GM21737 (cell line): ENCODE measurements around the gene BCAS1.
A peak's percentile ranks its signal among the peaks of the same experiment; 100 is the strongest.

ENCODE experiments used
- ATAC-seq: cut with Tn5 transposase; IDR thresholded peaks from one replicate; pipeline ENCODE4 v1.9.1; 2021; ENCODE audit warnings: mild to moderate bottlenecking, moderate library complexity; ENCODE audit not compliant: unreplicated experiment

The BCAS1 gene

GRCh38 chr20:53915446-53916172 lies 154.8 kb downstream of the BCAS1 start:
- ATAC-seq: peak; percentile 55

- no peak for ATAC-seq
Observed at GRCh38 chr20:53914781-53915445, 155.5 kb downstream of the BCAS1 start.

- no peak for ATAC-seq
Observed at GRCh38 chr20:53914091-53914780, 156.2 kb downstream of the BCAS1 start.

- no peak for ATAC-seq
Observed at GRCh38 chr20:53911301-53911700, 159.1 kb downstream of the BCAS1 start.

DNA sequence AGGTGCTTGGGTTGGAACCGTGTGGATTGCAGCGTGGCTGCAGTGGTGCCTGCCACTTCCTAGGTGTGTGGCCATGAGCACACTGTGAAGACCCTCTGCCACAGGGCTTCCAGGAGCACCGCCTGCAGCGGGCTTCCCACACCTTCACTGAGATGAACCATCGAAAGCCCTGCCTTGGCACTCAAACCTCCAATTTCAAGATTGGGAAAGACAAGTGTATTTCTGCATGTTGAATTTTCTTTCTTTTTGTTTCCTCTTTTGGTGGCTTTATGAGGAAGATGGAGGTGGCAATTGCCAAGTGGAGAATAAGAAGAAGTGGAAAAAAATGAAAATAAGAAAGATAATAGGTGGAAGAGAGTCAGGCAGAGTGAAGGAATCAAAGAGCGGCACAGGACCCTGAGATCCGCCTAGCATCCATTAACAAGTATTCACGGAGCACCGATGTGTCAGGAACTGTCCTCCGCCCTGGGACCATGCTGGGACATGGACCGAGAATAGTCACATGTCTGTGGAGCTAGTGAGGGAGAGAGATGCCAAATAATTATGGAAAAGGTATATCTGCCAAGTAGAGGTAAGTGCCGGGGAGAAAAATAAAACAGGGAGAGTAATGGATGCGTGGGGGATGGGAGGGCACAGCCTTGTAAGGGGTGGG lies 159.9 kb downstream of the BCAS1 start:
- no peak for ATAC-seq

DNA sequence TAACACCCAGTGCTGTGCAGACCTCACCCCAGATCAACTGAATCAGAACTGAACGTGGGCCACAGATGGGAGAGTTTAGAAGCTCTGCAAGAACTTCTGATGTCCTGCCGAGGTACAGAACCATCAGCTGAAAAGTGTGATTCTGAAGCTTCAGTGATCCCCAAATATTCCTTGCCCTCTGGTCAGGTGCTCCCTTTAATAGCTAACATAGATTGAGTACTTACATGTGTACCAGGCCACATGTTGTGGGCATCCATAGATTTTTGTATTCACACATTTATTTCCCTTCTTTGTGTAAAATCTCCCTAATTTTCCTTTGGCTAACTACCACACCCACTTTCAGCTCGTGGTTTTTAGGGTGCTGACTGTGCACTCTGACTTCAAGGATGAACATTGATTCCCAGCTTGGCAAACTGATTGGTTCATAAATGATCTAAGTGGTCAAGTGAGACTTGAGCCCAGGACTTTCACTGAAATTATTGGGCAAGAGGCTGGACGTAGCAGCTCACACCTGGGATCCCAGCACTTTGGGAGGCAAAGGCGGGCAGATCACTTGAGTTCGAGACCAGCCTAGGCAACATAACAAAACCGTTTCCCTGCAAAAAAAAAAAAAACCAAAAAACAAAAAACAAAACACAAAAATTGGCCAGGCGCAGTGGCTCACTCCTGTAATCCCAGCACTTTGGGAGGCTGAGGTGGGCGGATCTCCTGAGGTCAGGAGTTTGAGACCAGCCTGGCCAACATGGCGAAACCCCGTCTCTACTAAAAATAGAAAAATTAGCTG lies 162.2 kb downstream of the BCAS1 start:
- ATAC-seq: no peak

DNA sequence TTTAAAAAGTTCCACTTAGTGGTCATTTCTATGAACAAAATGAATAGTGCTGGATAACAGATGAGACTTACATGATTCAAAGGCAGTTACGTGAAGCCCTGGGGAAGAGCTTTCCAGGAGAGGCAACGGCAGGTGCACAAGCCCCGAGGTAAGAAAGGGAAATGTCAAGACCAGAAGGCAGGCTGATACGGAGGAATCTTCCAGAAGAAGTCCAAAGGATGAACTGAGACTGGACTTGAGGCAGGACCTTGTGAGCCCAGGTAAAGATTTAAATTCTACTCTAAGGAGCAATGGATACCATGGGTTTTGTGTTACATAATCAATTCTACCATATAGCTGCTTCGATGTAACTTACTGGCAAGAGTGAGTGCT lies 164.6 kb downstream of the BCAS1 start:
- ATAC-seq: no peak

DNA sequence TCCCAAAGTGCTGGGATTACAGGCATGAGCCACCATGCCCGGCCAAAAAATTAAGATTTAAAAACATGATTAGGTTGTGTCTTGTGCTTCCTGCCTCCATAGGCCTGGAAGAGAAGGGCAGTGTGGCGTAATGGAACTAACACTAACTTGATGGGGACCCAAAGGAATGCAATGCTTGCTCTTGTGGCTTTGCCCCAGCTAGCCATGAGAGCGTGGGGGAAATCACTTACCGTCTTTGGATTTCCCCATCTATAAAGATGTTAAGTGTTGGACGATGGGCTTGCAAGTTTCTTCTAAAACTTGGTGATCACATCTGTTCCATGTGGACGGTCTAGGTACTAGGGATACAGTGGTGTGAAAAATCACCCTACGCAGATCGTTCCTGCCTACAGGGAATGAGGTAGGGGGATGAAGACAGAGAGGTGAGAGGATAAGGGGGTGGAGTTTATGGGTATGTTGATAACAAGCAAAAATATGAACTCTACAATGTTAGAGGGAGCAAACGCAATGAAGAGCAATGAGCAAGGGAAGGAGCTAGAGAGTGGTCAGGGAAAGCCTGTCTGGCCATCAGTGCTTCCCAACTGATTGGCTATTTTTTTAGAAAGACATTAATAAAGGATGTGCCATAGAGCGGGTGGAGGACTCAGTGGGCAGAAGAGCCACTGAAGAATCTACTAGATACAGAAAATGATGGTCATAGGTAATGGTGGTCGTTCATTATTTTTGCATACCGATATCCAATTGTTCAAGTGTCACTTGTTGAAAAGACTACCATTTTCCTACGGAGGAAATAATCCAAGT lies 165.2 kb downstream of the BCAS1 start:
- ATAC-seq: no peak

DNA sequence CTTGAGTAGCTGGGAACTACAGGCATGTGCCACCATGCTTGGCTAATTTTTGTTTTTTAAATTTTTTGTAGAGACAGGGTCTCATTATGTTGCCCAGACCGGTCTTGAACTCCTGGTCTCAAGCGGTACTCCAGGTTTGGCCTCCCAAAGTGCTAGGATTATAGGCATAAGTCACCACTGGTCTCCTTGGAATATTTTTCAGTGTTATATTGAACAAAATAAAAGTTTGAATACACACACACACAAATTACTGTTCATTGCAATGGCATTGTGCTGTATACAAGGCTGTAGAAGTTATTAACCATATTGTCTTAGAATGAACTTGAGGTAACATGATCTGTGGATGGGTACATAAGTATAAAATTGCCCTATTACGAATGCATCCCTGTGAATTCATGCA lies 166.1 kb downstream of the BCAS1 start:
- no peak for ATAC-seq

DNA sequence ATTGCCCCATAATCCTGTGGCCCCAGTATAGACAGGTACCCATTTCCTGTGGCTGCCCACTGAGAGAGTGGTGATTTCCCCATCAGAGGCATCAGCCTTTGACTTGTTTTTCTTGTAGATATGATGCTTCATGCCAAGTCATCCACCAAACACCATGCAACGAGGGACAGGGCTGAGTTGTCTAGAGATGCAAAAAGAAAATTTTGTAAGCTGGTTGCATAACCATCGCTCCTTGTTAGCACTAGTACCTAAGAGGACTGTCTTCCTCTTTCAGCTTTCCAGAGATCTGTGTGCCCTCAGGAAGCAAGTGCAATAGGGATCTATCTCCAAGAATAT lies 166.8 kb downstream of the BCAS1 start:
- ATAC-seq: no peak

GRCh38 chr20:53902968-53903651 lies 167.3 kb downstream of the BCAS1 start:
- ATAC-seq: no peak

GRCh38 chr20:53901497-53902096 lies 168.8 kb downstream of the BCAS1 start:
- ATAC-seq: no peak

DNA sequence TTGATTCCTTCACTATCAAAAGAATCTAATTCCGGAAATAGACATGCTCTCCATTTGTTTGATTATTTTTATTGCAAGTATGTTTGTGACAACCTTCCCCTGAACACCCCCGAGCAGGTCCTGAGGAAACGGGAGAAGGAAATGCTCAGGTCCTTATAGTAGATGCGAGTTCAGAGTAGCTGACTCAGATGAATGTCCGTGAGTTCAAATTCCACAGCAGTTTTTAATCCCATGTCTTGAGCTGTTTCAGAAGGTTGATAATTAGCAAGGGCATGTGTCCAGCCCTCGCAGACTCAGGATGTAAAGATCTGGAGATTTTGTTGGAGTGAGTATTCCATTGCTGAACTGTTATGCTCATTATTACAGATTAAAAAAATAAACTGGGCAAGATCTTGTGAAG lies 169.3 kb downstream of the BCAS1 start:
- ATAC-seq: no peak

- ATAC-seq: no peak
Observed at GRCh38 chr20:53900380-53900999, 169.9 kb downstream of the BCAS1 start.

- ATAC-seq: peak; percentile 81
Observed at GRCh38 chr20:53899351-53900167, 170.8 kb downstream of the BCAS1 start.

GRCh38 chr20:53898556-53898931 lies 171.8 kb downstream of the BCAS1 start:
- no peak for ATAC-seq

DNA sequence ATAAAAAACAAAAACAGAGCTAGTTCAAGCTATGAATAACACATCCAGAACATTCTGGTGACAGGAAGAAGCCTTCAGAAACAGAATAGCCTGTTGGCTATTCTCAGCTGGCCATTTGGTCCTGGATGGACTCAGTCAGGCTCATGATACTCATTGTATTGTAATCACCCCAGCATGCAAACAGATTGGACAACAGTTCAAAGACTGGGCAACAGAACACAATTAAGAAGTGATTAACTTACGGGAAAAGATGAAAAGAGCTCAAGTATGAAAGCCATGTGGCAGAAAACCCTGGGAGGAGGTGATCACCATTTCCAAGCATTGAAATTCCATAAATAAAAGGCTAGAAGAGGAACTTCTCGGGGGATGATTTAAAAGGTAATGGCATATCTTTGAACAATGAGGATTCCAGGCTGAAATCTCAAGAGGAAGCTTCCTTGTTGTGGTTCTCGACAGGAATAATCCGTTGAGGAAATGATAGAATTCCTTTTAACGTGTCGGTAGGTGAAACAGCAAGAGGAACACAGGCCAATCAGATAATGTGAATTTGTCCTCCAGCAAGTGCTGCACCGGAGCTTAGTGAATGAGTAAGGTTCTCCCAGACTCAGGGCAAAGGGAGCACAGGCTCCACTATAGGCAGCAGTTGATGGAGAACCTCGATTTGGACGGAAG lies 172.4 kb downstream of the BCAS1 start:
- ATAC-seq: no peak
